ENCODE results near the gene PRRC2C. TPM values are rescaled to one million over a fixed set of nuclear protein-coding genes. Genes with fewer than 3 reads are reported as not detected.

The PRRC2C gene
- total and polyA plus RNA-seq, 9 donors: 43.1 to 82.0 (median 67.2) TPM

Other genes with a start within 250 kb of the PRRC2C start
- gene FMO1, start 237.0 kb upstream of the PRRC2C start, total RNA-seq: 8.3 TPM
- gene FMO1, start 237.0 kb upstream of the PRRC2C start, polyA plus RNA-seq (ENCODE audit: insufficient read depth in 1 of 8, insufficient read length in 8 of 8, low replicate concordance in 1 of 8): 10 to 100 TPM in 1 of 8 donors, 1 to 10 TPM in 7; 2.6 to 10.1 (median 7.3) TPM
- 2.0 TPM for gene FMO4, start 171.3 kb upstream of the PRRC2C start, total RNA-seq
- 1 to 10 TPM; 2.9 to 6.4 (median 4.4) TPM for gene FMO4, start 171.3 kb upstream of the PRRC2C start, polyA plus RNA-seq (ENCODE audit: insufficient read depth in 1 of 8, insufficient read length in 8 of 8, low replicate concordance in 1 of 8)
- gene MYOCOS, start 136.7 kb downstream of the PRRC2C start, total RNA-seq: not detected
- gene MYOCOS, start 136.7 kb downstream of the PRRC2C start, polyA plus RNA-seq (ENCODE audit: insufficient read depth in 1 of 8, insufficient read length in 8 of 8, low replicate concordance in 1 of 8): under 1 TPM in 2 of 8 donors, not detected in 6; 0.14 to 0.16 TPM
- 9.7 TPM for gene MYOC, start 167.2 kb downstream of the PRRC2C start, total RNA-seq
- 1 to 10 TPM; 1.6 to 6.5 (median 5.1) TPM for gene MYOC, start 167.2 kb downstream of the PRRC2C start, polyA plus RNA-seq (ENCODE audit: insufficient read depth in 1 of 8, insufficient read length in 8 of 8, low replicate concordance in 1 of 8)